Measurements from ENCODE around the gene CORT.
"Not testable (repeated sequence)": the region's sequence is repeated elsewhere in the genome, so short reads cannot be mapped to it uniquely, and the experiment has no call there.

CORT gene, protein sequence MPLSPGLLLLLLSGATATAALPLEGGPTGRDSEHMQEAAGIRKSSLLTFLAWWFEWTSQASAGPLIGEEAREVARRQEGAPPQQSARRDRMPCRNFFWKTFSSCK

DNA sequence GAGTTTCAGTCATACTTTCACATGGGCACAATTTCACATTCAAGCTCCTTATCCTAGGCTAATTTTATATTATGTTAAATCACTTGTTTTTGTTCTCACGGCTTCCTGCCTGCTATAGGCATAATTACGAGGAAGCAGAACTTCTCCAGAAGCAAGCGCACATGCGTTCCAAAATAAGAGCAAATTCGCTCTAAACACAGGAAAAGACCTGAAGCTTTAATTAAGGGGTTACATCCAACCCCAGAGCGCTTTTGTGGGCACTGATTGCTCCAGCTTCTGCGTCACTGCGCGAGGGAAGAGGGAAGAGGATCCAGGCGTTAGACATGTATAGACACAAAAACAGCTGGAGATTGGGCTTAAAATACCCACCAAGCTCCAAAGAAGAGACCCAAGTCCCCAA lies at the start of gene CORT:
Gene CORT, plus strand, starts transcription at position 281 of the 400 bp plus-strand sequence. CDS start 193 bp downstream, outside the sequence.
- DNase-seq (ENCODE audit: low read depth in 2 of 2): no peak

DNA sequence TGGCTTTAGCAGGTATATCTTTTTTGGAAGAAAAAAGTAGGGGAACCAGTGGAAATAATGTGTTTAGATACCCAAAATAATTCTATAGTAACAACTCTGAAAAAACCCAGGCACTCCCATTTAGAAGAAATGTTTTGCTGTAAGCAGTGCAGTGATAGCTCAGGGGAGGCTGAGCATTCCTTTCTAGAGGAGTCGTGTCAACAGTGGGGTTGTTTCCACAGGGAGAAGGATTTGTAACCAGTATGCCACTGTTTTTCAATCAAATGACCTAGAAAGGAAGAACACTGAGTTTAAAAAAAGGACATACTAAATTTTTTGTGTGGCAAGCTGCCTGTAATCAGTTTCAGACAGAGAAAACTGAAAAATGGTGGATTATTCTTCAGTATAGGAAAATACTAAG lies 48.5 kb upstream of the CORT start:
- DNase-seq (ENCODE audit: low read depth in 2 of 2): no peak

DNA sequence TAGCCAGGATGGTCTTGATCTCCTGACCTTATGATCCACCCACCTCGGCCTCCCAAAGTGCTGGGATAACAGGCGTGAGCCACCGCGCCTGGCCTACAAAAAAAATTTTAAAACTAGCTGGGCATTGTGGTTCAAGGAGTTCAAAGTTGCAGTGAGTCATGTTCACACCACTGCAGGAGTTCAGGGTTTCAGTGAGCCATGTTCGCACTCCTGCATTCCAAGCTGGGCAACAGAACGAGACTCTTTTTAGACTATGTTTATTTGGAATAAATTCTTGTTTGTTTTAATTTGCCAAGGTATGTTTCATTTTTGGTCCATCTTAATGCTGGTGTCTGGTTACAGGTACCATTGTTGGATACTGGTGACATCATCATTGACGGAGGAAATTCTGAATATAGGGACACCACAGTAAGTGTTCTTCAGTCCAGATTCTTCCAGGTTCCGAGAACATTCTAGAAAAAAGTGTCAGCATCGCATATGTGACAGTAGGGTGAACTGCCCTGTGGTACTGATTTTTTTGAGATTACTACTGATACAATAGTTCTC lies 47.0 kb upstream of the CORT start:
- DNase-seq (ENCODE audit: low read depth in 2 of 2): no peak

DNA sequence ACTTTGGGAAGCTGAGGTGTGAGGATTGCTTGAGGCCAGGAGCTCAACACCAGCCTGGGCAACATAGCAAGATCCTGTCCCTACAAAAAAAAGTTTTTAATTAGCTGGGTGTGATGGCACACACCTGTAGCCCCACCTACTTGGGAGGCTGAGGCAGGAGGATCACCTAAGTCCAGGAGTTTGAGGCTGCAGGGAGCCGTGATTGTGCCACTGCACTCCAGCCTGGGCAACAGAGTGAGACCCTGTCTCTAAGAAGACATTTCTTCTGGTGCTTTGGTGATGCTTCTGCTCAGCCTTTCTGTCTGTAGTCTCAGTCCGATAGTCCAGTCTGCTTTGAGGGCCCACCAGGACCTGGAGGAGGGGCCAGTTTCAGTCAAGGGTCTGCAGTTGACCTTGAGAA lies 42.6 kb upstream of the CORT start:
- no peak for DNase-seq (ENCODE audit: low read depth in 2 of 2)

DNA sequence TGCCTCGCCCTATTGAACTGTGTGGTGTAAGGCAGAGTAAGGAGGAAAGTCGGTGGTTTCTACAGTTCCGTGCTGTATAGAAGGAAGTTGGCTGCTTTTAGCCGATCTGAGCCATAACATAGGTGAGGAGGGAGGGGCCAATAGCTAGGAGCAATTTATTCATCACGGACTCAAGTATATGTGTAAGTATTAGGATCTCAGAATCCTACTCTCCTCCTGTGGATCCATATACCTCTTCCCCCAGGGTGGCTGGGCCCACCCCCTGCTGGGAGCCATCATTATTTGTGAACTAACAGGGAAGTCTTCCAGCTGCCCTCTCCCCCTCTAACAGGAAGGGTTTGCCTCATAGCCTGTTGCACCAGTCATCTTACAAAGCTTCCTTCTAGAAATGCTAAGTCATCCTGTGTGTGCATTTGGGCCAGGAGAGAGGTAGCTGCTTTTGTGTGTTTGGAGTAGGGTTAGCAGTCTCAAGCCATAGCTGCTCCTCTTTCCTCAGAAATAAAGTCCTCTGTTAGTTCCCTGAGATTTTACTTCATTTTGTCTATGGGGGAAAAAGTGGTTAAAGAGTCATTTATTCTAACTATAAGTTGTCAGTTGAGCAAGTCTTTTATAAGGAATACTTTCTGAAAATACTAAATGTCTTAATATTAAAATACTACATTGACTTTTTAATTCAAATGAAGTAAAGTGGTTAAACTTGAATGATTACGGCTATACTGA lies 34.5 kb upstream of the CORT start:
- DNase-seq (ENCODE audit: low read depth in 2 of 2): no peak

DNA sequence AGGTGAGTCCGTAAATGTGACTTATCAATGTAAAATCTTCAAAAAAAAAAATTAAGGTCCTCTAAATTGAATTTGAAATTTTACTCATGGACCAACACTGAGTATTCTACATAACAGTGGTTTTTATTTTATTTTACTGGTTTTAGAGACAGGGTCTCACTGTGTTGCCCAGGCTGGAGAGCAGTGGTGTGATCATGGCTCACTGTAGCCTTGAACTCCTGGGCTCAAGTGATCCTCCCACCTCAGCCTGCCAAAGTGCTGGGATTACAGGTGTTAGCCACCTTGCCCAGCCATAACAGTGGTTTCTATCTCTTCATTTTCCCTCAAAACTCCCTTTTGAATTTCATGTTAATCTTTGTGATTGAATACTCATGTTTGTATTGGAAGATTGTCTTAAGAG lies 33.9 kb upstream of the CORT start:
- DNase-seq (ENCODE audit: low read depth in 2 of 2): not testable (repeated sequence)

DNA sequence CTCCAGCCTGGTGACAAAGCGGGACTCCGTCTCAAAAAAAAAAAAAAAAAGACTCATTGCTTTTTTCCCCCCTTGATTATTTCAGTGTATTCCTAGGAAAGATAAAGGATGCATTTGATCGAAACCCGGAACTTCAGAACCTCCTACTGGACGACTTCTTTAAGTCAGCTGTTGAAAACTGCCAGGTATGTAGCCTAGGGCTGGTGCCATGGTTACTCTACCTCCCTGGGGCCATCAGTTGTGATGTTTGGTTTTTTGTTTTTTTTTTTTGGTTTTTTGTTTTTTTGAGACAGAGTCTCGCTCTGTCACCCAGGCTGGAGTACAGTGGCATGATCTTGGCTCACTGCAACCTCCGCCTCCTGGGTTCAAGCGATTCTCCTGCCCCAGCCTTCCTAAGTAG lies 31.1 kb upstream of the CORT start:
- not testable (repeated sequence) for DNase-seq (ENCODE audit: low read depth in 2 of 2)

DNA sequence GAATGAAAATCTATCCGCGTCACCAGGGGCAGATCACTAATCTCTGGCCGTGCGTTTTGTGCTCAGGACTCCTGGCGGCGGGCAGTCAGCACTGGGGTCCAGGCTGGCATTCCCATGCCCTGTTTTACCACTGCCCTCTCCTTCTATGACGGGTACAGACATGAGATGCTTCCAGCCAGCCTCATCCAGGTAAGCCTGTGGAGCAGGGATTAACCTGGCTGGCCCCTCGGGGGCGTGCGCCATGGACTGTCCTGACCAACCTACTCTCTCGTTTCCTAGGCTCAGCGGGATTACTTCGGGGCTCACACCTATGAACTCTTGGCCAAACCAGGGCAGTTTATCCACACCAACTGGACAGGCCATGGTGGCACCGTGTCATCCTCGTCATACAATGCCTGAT lies 30.5 kb upstream of the CORT start:
- no peak for DNase-seq (ENCODE audit: low read depth in 2 of 2)

DNA sequence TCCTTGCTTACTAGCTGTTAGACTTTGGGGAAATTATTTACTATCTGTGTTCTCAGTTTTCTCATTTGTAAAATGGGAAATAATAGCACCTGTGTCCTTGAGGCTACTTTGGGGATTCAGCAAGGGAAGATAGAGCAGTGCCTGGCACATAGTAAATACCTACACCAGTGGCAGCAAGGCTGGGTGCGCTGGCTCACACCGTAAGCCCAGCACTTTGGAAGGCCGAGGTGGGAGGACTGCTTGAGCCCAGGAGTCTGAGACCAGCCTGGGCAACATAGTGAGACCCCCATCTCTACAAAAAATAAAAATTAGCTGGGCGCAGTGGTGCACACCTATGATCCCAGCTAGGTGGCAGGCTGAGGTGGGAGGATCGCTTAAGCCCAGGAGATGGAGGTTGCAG lies 28.2 kb upstream of the CORT start:
- DNase-seq (ENCODE audit: low read depth in 2 of 2): no peak

DNA sequence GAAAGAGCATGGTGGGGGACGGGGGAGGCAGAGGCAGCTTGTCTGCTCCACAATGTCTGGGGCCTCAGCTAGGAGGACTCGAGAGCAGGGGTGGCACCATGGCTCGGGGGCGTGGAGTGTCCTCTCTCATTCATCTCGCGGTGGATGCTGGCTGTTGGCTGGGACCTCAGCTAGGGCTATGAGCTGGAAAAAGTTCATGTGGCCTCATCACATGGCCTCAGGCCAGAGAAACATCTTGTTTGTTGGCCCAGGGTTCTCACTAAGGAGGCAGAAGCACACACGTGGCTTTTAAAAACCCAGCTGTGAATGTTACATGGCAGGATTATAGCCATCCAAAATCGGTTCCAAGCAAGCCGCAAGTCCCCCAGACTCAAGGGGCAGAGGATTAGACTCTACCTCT lies 25.8 kb upstream of the CORT start:
- no peak for DNase-seq (ENCODE audit: low read depth in 2 of 2)

DNA sequence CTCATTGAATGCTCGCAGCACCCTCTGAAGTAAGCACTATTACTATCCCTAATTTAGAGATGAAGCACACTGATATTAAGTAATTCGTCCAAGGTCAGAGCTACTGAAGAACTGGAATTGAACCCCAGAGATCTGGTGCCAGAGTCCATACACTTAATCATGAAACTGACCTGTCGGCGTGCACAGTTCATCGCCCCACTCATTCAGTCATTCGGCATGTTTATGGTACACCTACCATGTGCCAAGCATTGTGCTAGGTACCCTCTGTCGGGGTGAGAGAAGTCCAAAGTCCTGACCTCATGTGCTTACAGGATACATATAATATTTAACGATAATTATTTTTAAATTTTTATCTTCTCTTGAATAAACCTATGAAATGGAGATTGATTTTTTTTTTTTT lies 25.2 kb upstream of the CORT start:
- no peak for DNase-seq (ENCODE audit: low read depth in 2 of 2)

DNA sequence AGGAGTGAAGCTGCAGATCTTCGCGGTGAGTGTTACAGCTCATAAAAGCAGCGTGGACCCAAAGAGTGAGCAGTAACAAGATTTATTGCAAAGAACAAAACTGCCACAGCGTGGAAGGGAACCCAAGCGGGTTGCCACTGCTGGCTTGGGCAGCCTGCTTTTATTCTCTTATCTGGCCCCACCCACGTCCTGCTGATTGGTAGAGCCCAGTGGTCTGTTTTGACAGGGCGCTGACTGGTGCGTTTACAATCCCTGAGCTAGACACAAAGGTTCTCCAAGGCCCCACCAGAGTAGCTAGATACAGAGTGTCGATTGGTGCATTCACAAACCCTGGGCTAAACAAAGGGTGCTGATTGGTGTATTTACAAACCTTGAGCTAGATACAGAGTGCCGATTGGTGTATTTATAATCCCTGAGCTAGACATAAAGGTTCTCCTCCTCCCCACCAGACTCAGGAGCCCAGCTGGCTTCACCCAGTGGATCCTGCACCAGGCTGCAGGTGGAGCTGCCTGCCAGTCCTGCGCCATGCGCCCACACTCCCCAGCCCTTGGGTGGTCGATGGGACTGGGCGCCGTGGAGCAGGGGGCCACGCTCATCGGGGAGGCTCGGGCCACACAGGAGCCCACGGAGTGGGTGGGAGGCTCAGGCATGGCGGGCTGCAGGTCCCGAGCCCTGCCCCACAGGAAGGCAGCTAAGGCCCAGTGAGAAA lies 23.9 kb upstream of the CORT start:
- not testable (repeated sequence) for DNase-seq (ENCODE audit: low read depth in 2 of 2)

DNA sequence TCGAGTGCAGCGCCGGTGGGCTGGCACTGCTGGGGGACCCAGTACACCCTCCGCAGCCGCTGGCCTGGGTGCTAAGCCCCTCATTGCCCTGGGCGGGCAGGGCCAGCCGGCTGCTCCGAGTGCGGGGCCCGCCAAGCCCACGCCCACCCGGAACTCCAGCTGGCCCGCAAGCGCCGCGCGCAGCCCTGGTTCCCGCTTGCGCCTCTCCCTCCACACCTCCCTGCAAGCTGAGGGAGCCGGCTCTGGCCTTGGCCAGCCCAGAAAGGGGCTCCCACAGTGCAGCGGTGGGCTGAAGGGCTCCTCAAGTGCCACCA lies 23.3 kb upstream of the CORT start:
- DNase-seq (ENCODE audit: low read depth in 2 of 2): not testable (repeated sequence)

DNA sequence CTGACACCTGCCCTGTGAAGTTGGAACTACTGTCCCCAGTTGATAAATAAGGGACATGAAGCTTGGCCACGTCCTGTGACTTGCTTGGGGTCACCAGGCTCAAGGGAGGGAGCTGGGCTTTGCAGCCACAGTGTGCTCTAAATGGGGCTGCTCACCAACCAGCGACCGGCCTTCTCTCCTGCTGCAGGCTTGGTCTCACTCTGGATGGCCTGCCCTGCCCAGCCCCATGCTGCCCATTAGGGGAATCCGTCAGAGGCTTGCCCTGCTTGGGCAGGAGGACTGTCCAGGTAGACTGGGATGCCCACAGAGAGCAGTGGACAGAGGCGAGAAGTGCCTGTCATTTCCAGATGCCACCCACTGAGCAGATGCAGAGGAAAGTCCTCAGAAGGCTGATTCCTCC lies 20.8 kb upstream of the CORT start:
- no peak for DNase-seq (ENCODE audit: low read depth in 2 of 2)

DNA sequence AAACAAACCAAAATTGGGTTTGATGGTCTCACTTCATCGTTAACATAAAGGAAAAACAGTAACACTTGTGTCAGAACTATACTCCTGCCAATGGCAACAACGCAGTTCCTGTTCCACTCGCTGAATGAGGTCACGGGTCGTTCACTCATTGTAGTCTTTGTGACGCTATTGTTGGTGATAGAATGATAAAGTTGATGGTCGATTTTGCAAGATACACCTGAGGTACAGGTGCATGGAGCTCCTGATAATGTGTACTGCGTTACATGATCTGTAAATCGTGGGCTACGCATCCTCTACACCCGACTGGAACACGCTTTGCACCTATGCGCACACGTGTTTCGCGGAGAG lies 20.0 kb upstream of the CORT start:
- DNase-seq (ENCODE audit: low read depth in 2 of 2): no peak

DNA sequence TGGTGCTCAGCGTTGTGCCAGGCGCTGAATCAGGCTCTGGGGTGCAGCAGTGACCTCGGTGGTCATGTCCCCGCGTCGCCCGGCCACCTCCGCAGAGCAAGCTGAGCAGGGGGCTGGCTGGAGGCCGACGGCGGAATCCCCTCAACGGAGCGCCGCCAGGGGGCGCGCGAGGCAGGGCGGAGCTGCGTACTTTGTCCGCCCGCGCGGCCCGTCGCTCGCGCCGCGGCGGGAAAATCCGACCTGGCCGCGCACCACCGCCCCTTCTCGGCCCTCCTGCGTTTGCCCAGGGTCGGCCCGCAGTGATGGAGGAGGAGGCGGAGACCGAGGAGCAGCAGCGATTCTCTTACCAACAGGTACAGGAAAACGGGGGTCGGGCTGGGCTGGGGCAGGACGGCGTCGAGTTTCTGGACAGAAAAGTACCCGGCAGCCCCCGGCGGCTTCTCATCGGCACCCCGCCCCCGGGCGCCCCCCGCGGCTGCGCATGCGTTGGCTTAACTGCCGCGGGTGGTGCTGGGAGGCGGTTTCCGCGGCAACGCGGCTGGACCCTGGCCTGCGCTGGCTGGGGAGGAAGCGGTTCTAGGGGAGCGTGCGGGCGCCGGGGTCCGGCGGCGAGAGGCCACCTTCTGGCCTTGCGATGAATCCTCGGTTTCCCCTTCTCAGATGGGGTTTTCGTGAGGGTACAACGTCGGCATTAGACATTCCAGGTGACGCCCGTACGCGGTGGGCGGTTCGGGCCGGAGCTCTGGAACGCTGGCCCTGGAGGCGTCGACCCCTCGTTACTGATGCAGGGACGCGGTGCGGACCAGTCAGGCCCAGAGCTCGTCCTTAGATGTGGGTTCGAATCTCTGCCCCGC lies 19.4 kb upstream of the CORT start, which contains the start of gene CENPS:
Gene CENPS, plus strand, starts transcription at position 218 of the 854 bp plus-strand sequence. Its CDS starts 85 bp downstream, at position 303.
- peak; percentile 80 to 90 for DNase-seq (ENCODE audit: low read depth in 2 of 2)

DNA sequence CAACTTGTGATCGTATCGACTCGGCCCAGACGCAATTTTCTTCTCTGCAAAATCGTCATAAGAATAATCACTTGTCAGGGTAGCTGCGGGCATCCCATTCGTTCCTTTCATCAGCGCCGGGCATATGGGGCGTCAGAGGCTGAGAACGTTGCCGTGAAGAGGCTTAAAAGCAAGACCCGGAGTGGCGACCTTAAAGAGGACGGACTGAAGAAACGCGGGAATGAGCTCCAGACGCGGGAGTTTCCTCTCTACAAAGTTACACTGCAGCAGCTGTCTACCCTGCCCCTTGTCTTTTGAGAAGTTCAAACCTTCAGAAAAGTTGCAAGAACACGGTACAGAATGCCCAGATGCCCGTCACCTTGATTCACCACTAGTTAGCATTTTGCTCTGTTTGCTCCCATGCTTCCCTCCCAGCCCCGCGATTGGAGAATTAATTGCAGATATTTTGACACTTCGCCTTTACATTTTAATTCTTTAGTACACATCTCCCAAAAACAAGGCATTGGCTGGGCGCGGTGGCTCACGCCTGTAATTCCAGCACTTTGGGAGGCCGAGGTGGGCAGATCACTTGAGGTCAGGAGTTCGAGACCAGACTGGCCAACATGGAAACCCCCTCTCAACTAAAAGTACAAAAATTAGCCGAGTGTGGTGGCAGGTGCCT lies 18.6 kb upstream of the CORT start:
- no peak for DNase-seq (ENCODE audit: low read depth in 2 of 2)

DNA sequence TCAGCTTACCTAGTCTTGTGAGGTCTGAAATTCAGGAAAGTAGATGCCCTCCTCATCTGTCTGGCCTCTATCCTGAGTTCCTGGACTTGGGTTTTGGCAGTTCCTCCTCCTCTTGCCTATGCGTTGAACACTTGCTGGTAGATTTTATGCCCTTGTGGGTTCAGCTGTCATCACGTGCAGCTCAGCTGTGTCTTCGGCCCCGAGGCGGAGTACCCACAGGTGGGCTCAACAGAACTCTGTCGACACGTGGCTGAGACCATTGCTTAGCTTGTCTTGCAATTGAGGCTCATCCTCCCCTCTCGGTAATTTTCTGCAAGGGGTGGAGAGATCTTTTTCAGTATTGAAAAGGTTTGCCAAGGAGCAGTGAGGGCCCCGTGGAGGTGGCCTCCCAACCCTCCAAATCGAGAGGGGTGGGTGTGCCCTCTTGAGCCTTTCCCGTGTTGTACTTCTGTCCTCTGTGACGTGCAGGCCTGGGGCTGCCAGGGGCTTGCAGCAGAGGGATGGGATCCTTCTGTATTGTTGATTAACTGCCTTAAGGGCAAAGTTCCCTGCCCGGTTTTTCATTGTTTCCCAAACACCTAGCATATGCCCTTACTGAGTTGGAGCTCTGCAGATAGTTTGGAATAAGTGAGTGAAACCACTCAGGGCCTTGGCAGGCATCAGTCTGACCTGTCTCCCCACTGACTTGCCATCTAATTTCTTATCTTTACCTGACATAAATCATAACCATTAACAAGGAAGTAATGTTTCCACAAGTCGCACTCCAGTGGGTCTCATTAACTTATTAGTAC lies 16.7 kb upstream of the CORT start:
- DNase-seq (ENCODE audit: low read depth in 2 of 2): no peak

DNA sequence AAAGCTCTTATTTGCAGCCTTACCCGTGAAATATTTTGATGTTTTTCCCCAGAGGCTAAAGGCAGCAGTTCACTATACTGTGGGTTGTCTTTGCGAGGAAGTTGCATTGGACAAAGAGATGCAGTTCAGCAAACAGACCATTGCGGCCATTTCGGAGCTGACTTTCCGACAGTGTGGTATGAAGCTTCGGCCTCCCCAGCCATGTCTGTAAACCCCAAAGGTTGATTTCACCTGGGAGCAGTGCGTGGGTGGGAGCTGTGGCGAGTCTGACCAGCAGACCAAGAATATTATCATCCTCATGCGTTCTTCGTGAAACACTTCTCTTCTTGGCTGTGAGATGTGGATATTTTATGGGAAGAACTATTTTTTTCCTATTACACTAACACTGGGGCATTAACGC lies 16.0 kb upstream of the CORT start:
- DNase-seq (ENCODE audit: low read depth in 2 of 2): no peak

DNA sequence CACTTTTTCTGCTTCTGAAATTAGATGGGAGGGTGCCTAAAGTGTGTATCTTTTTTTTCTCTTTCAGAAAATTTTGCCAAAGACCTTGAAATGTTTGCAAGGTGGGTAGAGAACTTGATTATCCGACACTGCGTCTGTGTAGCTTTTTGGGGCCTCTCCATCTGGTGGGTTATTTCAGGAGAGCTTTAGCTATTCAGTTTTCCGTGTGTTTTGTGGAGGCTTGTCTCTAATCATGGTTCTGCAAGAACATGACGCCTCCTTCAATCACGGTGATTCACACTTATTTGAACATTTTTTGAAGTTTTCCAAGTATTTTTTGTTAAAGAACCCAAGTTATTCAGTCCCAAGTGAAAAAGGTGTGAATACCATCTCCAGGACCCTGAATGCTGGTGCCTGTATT lies 15.2 kb upstream of the CORT start:
- no peak for DNase-seq (ENCODE audit: low read depth in 2 of 2)

DNA sequence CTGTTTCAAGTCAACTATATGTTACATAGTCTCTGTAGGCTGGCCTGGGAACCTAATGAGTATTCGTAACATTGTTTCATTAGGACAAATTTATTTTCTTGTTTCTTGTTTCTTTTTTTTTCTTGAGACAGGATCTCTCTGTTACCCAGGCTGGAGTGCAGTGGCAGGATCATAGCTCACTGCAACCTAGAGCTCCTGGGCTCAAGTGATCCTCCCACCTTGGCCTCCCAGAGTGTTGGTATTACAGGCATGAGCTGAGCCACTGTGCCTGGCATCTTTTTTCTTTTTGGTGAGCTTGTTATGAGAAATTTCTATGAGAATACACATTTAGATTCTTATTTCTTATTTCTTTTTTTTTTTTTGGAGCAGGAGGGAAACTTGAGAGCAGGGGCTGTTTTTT lies 12.8 kb upstream of the CORT start:
- no peak for DNase-seq (ENCODE audit: low read depth in 2 of 2)

Measured in stimulated activated CD8-positive, alpha-beta memory T cell treated with anti-CD3 and anti-CD28 coated beads, Interleukin-7, amount 100 ng/mL, for 4 hours (primary cell).